Measurements from ENCODE around the gene DNAH1. TPM values are rescaled to one million over a fixed set of nuclear protein-coding genes. Genes with fewer than 3 reads are reported as not detected.
A peak's percentile ranks its signal among the peaks of the same experiment; 100 is the strongest.

DNAH1 gene
- total RNA-seq, 1 donor from 2014 or later = 8.2 TPM

GRCh38 chr3:52443791-52444687 is 127.9 kb downstream of the DNAH1 start:
- Mint-ChIP-seq H3K36me3 (no peaks in the 10 kb centered on the region), H3K27me3 (ENCODE audit: low read depth) (no peaks in the 10 kb centered on the region), H3K4me1 (peaks cover 6% of the 10 kb centered on the region), H3K27ac (no peak overlapping the region), H3K9me3 (no peaks in the 10 kb centered on the region), H3K4me3 (no peak overlapping the region)
- TF ChIP-seq CTCF (IDR thresholded peaks at IDR 0.05; ENCODE audit: unreplicated experiment) = no peak
- no peak for DNase-seq (ENCODE audit: low spot score in 2 of 2, unreplicated experiment in 2 of 2)

GRCh38 chr3:52444860-52445793 is 129.0 kb downstream of the DNAH1 start, which contains the start of gene SEMA3G:
SEMA3G (minus strand) TSS chr3:52445103; CDS start chr3:52445027, 76 bp downstream.
- no peaks in the 10 kb centered on the region for H3K36me3 Mint-ChIP-seq
- H3K27ac Mint-ChIP-seq = no peak within 1 kb of the TSS
- H3K4me3 Mint-ChIP-seq = no peak within 1 kb of the TSS
- H3K4me1 Mint-ChIP-seq = peaks cover 11% of the 10 kb centered on the region
- H3K27me3 Mint-ChIP-seq (ENCODE audit: low read depth) = no peaks in the 10 kb centered on the region
- no peaks in the 10 kb centered on the region for H3K9me3 Mint-ChIP-seq
- TF ChIP-seq CTCF (IDR thresholded peaks at IDR 0.05; ENCODE audit: unreplicated experiment) = peak; percentile 54
- DNase-seq (ENCODE audit: low spot score in 2 of 2, unreplicated experiment in 2 of 2) = no peak

GRCh38 chr3:52446042-52446441 is 129.9 kb downstream of the DNAH1 start:
- no peaks in the 10 kb centered on the region for H3K27me3 Mint-ChIP-seq (ENCODE audit: low read depth)
- H3K36me3 Mint-ChIP-seq = no peaks in the 10 kb centered on the region
- H3K4me1 Mint-ChIP-seq = peaks cover 18% of the 10 kb centered on the region
- no peak for DNase-seq (ENCODE audit: low spot score in 2 of 2, unreplicated experiment in 2 of 2)
- H3K27ac Mint-ChIP-seq = no peak overlapping the region
- no peak overlapping the region for H3K4me3 Mint-ChIP-seq
- H3K9me3 Mint-ChIP-seq = no peaks in the 10 kb centered on the region
- no peak for TF ChIP-seq CTCF (IDR thresholded peaks at IDR 0.05; ENCODE audit: unreplicated experiment)

- peak; percentile 99 for TF ChIP-seq CTCF (IDR thresholded peaks at IDR 0.05; ENCODE audit: unreplicated experiment)
- Mint-ChIP-seq H3K27me3 (ENCODE audit: low read depth) (no peaks in the 10 kb centered on the region), H3K4me1 (peaks cover 18% of the 10 kb centered on the region), H3K4me3 (no peak overlapping the region), H3K27ac (peak overlapping the region; percentile 55), H3K36me3 (no peaks in the 10 kb centered on the region), H3K9me3 (no peaks in the 10 kb centered on the region)
- DNase-seq (ENCODE audit: low spot score in 2 of 2, unreplicated experiment in 2 of 2) = peak in 1 of 2 experiments; percentile 74
Measured at GRCh38 chr3:52446631-52447511, 130.8 kb downstream of the DNAH1 start.

Measured in mesothelial cell of epicardium (in vitro differentiated cells).